Esophagus squamous epithelium (tissue), 5 donors: ENCODE measurements around the gene LGI1. TPM values are rescaled to one million over a fixed set of nuclear protein-coding genes. Genes with fewer than 3 reads are reported as not detected.

ENCODE experiments used
- DNase-seq: peaks from one replicate; lab custom pipeline; 2025; lab: John Stamatoyannopoulos, UW
- H3K27ac ChIP-seq, 4 donors: fragments of 200-600 bp; sonication (generic); one replicate each; pipeline ENCODE4 v1.5.1; 2016 to 2019; ENCODE audit warnings: mild to moderate bottlenecking in 1 of 4
- H3K27me3 ChIP-seq, 4 donors: fragments of 200-600 bp; sonication (generic); 1 replicate in 3 of 4; 2 replicates in 1 of 4; pipeline versions ENCODE4 v1.5.1 to v1.6.0; 2017 to 2021; ENCODE audit warnings: antibody characterized with exemption in 1 of 4
- H3K36me3 ChIP-seq, 3 donors: fragments of 200-600 bp; sonication (generic); one replicate each; pipeline ENCODE4 v1.5.1; 2016 to 2019
- H3K4me1 ChIP-seq, 3 donors: fragments of 200-600 bp; sonication (generic); one replicate each; pipeline ENCODE4 v1.5.1; 2017 to 2019
- H3K4me3 ChIP-seq, 4 donors: fragments of 200-600 bp; sonication (generic); 1 replicate in 3 of 4; 2 replicates in 1 of 4; pipeline ENCODE4 v1.5.1; 2016 to 2019; ENCODE audit warnings: mild to moderate bottlenecking in 2 of 4, moderate library complexity in 1 of 4
- H3K9me3 ChIP-seq, 3 donors: fragments of 200-600 bp; sonication (generic); one replicate each; pipeline ENCODE4 v1.5.1; 2016 to 2019
- POLR2A ChIP-seq, 4 donors: fragments of 450-650 bp; IDR thresholded peaks; one replicate each; pipeline ENCODE4 v1.6.1; 2017; ENCODE audit warnings: antibody characterized with exemption in 4 of 4, mild to moderate bottlenecking in 4 of 4, moderate library complexity in 3 of 4
- WGBS, 2 donors: methylation state at CpG; one replicate each; pipeline ENCODE4 v1.1.5; 2018; 5-methylcytosine and 5-hydroxymethylcytosine counted together
- intact Hi-C: fragments of 100-400 bp; cut with DNase I; formaldehyde crosslinking; loops from one replicate; pipeline ENCODE4 v1.15.0; 2022
- total RNA-seq, 4 donors: library from RNA; depleted of rRNA; stranded (reverse); fragments of >200 nt; gene quantifications; one replicate each; pipeline ENCODE4 v1.1.0, GENCODE V29; 2016
- TF ChIP-seq, protein P1 (sequence below), 6 experiments: fragments of 450-650 bp in 4 of 6; fragments of 200-600 bp in 2 of 6; sonication (generic) in 2 of 6; IDR thresholded peaks; one replicate each; pipeline ENCODE4 v1.5.1; 2016 to 2019; ENCODE audit warnings: antibody characterized with exemption in 6 of 6, mild to moderate bottlenecking in 4 of 6, moderate library complexity in 4 of 6
- donor health status: DM: yes; HTN: yes; CAD: no.

Gene LGI1
- total RNA-seq, 4 donors from 2014 or later = 0.41 to 2.9 TPM; not detected in 2

DNA sequence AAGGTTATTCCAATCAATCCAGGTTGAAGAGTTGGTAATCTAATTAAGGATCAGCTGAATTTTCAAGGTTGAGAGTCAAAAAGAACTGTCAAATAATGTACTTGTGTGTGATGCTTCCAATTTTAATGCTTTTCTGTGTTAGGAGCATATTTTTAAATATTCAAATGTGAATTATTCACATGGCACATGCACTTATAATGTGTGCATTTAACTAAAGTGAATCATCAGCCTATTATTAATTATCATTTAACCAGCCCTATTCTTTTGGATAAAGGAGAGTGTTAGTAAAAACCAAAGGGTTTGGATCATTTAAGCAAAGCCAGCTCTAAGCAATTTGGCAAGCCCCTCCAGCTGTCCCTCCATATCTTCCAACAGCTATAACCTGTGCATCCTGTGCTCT lies 11.2 kb downstream of the LGI1 start:
- TF ChIP-seq, protein P1, sequence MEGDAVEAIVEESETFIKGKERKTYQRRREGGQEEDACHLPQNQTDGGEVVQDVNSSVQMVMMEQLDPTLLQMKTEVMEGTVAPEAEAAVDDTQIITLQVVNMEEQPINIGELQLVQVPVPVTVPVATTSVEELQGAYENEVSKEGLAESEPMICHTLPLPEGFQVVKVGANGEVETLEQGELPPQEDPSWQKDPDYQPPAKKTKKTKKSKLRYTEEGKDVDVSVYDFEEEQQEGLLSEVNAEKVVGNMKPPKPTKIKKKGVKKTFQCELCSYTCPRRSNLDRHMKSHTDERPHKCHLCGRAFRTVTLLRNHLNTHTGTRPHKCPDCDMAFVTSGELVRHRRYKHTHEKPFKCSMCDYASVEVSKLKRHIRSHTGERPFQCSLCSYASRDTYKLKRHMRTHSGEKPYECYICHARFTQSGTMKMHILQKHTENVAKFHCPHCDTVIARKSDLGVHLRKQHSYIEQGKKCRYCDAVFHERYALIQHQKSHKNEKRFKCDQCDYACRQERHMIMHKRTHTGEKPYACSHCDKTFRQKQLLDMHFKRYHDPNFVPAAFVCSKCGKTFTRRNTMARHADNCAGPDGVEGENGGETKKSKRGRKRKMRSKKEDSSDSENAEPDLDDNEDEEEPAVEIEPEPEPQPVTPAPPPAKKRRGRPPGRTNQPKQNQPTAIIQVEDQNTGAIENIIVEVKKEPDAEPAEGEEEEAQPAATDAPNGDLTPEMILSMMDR (IDR thresholded peaks at IDR 0.05) = no peak
- no peak for TF ChIP-seq POLR2A (IDR thresholded peaks at IDR 0.05)
- intact Hi-C loops = no loop called here

DNA sequence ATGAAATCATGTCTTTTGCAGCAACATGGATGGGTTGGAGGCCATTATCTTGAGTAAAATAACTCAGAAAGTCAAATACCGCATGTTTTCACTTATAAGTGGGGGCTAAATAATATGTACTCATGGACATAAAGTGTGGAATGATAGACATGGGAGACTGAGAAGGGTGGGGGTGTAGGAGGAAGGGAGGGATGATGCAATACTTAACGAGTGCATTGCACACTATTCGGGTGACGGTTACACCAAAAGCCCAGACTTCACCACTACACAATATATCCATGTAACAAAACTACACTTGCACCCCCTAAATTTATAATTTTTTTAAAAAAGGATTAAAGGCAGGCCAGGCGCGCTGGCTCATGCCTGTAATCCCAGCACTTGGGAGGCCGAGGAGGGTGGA lies 13.6 kb downstream of the LGI1 start:
- H3K36me3 ChIP-seq = no peaks in the 10 kb centered on the region
- WGBS, 2 donors = 75 to 83% methylated on average over 7 of the region's 7 CpGs
- H3K4me3 ChIP-seq = no peak overlapping the region
- H3K4me1 ChIP-seq = no peaks in the 10 kb centered on the region
- intact Hi-C loops = no loop called here
- peaks cover 0 to 6% (median 0%) of the 10 kb centered on the region in 4 donors for H3K27me3 ChIP-seq
- no peak for DNase-seq
- TF ChIP-seq, protein P1 (IDR thresholded peaks at IDR 0.05) = no peak
- TF ChIP-seq POLR2A (IDR thresholded peaks at IDR 0.05) = no peak
- H3K9me3 ChIP-seq = no peaks in the 10 kb centered on the region
- no peak overlapping the region for H3K27ac ChIP-seq

More for the DNA sequence above, 11.2 kb downstream of the LGI1 start:
- H3K4me3 ChIP-seq = no peak overlapping the region
- H3K9me3 ChIP-seq = no peaks in the 10 kb centered on the region
- H3K4me1 ChIP-seq = no peaks in the 10 kb centered on the region
- H3K36me3 ChIP-seq = no peaks in the 10 kb centered on the region
- no peak for DNase-seq
- no peak overlapping the region for H3K27ac ChIP-seq
- H3K27me3 ChIP-seq = peaks cover 0 to 6% (median 0%) of the 10 kb centered on the region in 4 donors

DNA sequence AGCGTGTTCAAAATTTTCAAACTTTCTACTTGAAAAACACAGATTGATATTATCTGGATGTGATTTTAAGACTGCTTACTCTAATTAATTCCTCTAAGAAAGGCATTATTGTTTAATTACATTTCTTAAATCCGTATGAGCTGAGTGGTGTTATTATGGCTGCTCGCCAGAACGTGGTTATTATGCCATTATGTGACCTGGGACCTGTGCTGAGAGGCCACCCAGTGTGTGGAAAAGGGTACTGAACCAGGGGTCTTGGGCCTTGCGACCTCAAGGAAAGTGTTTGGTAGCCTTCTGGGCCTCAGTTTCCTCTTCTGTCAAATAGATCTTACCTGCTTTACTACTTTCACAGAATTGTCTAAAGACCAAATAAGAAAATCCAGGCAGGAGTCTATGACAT lies 15.4 kb downstream of the LGI1 start:
- DNase-seq = no peak
- no peak overlapping the region for H3K27ac ChIP-seq
- intact Hi-C loops = no loop called here
- no peak overlapping the region for H3K4me3 ChIP-seq
- WGBS, 2 donors = 60 to 76% methylated on average over 5 of the region's 5 CpGs
- H3K9me3 ChIP-seq = no peaks in the 10 kb centered on the region
- H3K36me3 ChIP-seq = no peaks in the 10 kb centered on the region
- H3K4me1 ChIP-seq = no peaks in the 10 kb centered on the region
- peaks cover 0 to 6% (median 0%) of the 10 kb centered on the region in 4 donors for H3K27me3 ChIP-seq
- TF ChIP-seq, protein P1 (IDR thresholded peaks at IDR 0.05) = no peak
- TF ChIP-seq POLR2A (IDR thresholded peaks at IDR 0.05) = no peak

DNA sequence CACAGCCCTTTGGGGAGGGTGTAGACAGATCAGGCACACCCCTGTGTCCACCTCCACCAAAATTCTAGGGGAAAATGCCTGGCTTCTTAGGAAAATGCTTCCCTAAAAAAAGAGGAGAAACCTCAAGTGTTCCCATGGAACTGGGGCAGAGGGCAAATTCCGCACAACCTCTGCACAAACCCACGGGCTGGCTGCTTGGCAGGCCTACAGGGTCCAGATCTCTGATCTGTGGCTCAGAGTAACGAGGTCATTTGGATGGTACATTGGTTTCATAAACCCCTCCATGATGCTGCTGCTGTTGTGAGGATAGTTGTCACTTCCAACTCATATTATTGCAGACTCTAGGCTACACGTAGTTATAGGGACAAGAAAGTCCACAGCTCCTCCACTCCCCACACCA lies 16.0 kb downstream of the LGI1 start:
- no peaks in the 10 kb centered on the region for H3K36me3 ChIP-seq
- no peak for TF ChIP-seq POLR2A (IDR thresholded peaks at IDR 0.05)
- TF ChIP-seq, protein P1 (IDR thresholded peaks at IDR 0.05) = no peak
- H3K4me3 ChIP-seq = no peak overlapping the region
- H3K4me1 ChIP-seq = no peaks in the 10 kb centered on the region
- no peaks in the 10 kb centered on the region for H3K9me3 ChIP-seq
- 58 to 59% methylated on average over 2 to 3 of the region's 4 CpGs for WGBS, 2 donors
- peaks cover 0 to 6% (median 0%) of the 10 kb centered on the region in 4 donors for H3K27me3 ChIP-seq
- no peak for DNase-seq
- H3K27ac ChIP-seq = no peak overlapping the region
- intact Hi-C loops = no loop called here

DNA sequence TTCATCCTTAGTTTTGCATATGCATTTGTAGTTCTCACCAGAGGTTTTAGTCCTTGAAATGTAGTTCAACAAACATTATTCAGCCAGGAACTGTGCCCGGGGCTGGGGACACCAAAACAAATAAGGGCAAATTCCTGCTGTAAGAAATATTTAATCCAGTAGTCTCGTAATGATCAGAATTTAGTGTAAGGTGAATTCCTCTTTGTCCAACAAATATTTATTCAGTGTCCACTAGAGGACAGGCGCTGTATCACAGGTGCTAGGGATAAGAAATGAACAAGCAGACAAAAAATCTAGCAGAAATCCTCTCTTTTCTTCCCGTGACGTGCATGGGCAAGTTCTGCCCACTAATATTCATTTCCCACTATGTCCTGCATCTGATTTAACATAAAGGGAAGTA lies 17.6 kb downstream of the LGI1 start:
- no peaks in the 10 kb centered on the region for H3K9me3 ChIP-seq
- intact Hi-C loops = no loop called here
- H3K27ac ChIP-seq = no peak overlapping the region
- no peak overlapping the region for H3K4me3 ChIP-seq
- DNase-seq = no peak
- no peaks in the 10 kb centered on the region for H3K4me1 ChIP-seq
- no peaks in the 10 kb centered on the region for H3K36me3 ChIP-seq
- TF ChIP-seq, protein P1 (IDR thresholded peaks at IDR 0.05) = no peak
- no peak for TF ChIP-seq POLR2A (IDR thresholded peaks at IDR 0.05)
- H3K27me3 ChIP-seq = peaks cover 0 to 6% (median 0%) of the 10 kb centered on the region in 4 donors
- 36 to 45% methylated on average over 5 of the region's 5 CpGs for WGBS, 2 donors
